ENCODE measurements around the gene APOBEC4. TPM values are rescaled to one million over a fixed set of nuclear protein-coding genes. Genes with fewer than 3 reads are reported as not detected.

The APOBEC4 gene
- polyA plus RNA-seq, 1 donor = 0.09 TPM

DNA sequence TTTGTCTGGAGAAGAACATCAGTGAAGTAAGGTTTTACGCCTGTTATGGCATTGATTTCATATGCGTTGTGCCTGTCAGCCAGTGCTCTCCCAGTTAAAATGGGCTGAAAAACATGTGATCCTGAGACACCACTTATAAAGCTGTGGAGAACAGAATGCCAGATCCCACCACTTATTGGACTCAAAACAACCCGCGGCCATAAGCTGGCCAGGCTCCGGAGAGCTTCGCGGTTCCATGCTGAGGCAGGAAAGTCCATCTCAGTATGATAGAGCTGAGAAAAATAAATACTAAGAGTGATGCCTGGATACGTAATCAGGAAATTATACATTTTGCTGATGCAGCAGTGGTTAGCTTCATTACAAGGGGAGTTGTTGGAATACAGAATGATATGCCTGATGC is 5.1 kb downstream of the APOBEC4 start:
- no peak for DNase-seq
- Histone ChIP-seq H3K27me3 (ENCODE audit: control insufficient read depth, insufficient read depth, low read length) (no peaks in the 10 kb centered on the region), H3K4me3 (ENCODE audit: low read length) (no peak overlapping the region), H3K4me1 (ENCODE audit: control insufficient read depth, insufficient read depth, low read length) (peaks cover 11% of the 10 kb centered on the region), H3K27ac (ENCODE audit: low read length) (no peak overlapping the region), H3K9me3 (ENCODE audit: control insufficient read depth, low read depth, low read length) (no peaks in the 10 kb centered on the region), H3K36me3 (ENCODE audit: control insufficient read depth, insufficient read depth, low read length) (no peaks in the 10 kb centered on the region)
- 80% methylated on average over 1 of the region's 8 CpGs for WGBS (ENCODE audit: insufficient coverage, low lambda C conversion rate)

DNA sequence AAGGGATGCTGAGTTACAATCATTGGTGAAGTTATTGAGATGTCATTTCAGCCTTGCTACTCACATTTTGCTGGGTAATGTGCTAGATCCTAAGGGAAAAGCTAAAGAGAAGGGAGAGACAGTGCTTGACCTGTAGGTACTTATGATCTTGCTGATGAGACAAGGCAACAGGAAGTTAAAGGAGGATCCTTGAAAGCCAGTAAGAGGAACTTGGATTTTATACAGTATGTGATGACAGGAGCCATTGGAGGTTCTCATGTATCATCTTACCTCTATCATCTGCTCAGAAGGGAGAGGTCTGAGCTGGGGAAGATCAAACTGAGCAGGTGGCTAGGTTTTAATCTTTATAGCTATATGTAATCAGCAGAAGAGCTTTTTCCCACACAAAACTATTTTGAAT is 6.3 kb downstream of the APOBEC4 start:
- DNase-seq = no peak
- Histone ChIP-seq H3K4me1 (ENCODE audit: control insufficient read depth, insufficient read depth, low read length) (peaks cover 2% of the 10 kb centered on the region), H3K27me3 (ENCODE audit: control insufficient read depth, insufficient read depth, low read length) (no peaks in the 10 kb centered on the region)

DNA sequence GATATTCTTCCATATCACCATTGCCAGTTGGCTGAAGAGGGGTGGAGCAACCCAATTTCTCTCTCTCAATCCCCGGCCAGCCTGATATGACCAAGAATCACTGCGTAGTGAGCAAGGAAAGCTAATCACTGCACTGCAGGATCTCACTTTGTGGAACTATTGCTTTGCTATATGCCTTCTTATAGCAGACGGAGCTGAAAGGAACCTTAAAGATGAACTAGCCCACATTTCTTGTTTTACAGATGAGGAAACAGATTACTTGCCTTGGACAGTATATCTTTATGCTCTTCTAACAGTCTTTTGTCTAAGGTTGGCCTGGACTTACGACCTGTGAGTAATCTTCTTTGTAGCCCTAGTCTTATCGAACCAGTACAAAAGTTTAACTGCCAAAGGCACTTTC is 7.6 kb downstream of the APOBEC4 start:
- H3K4me1 ChIP-seq (ENCODE audit: control insufficient read depth, insufficient read depth, low read length) = no peaks in the 10 kb centered on the region
- no peaks in the 10 kb centered on the region for H3K27me3 ChIP-seq (ENCODE audit: control insufficient read depth, insufficient read depth, low read length)
- 0% methylated on average over 1 of the region's 5 CpGs for WGBS (ENCODE audit: insufficient coverage, low lambda C conversion rate)
- DNase-seq = peak in 1 of 2 donors; percentile 63
- no peak overlapping the region for H3K4me3 ChIP-seq (ENCODE audit: low read length)
- no peaks in the 10 kb centered on the region for H3K36me3 ChIP-seq (ENCODE audit: control insufficient read depth, insufficient read depth, low read length)
- H3K27ac ChIP-seq (ENCODE audit: low read length) = no peak overlapping the region
- H3K9me3 ChIP-seq (ENCODE audit: control insufficient read depth, low read depth, low read length) = no peaks in the 10 kb centered on the region

More for the DNA sequence above, 6.3 kb downstream of the APOBEC4 start:
- no peaks in the 10 kb centered on the region for H3K9me3 ChIP-seq (ENCODE audit: control insufficient read depth, low read depth, low read length)
- H3K4me3 ChIP-seq (ENCODE audit: low read length) = no peak overlapping the region
- no peak overlapping the region for H3K27ac ChIP-seq (ENCODE audit: low read length)
- H3K36me3 ChIP-seq (ENCODE audit: control insufficient read depth, insufficient read depth, low read length) = no peaks in the 10 kb centered on the region

DNA sequence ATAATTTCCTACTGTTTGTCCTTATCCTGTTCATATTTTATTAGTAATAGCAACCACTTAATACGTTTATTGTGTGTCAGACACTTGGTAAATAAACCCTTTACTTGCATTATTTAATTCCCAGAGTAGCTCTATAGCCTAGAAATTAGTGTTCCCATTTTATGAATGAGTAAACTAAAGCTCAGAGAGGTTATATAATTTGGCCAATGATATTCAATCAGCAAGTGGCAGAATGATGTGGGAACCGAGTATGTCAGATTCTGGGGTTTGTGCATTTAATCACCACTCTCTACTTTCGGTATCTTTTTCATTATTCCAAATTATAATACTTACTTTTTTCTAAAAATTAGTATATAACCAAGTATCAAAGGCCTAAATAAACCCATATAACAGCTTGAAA is 10.9 kb downstream of the APOBEC4 start:
- Histone ChIP-seq H3K27ac (ENCODE audit: low read length) (no peak overlapping the region), H3K4me3 (ENCODE audit: low read length) (no peak overlapping the region), H3K36me3 (ENCODE audit: control insufficient read depth, insufficient read depth, low read length) (no peaks in the 10 kb centered on the region), H3K9me3 (ENCODE audit: control insufficient read depth, low read depth, low read length) (no peaks in the 10 kb centered on the region), H3K27me3 (ENCODE audit: control insufficient read depth, insufficient read depth, low read length) (no peaks in the 10 kb centered on the region), H3K4me1 (ENCODE audit: control insufficient read depth, insufficient read depth, low read length) (no peaks in the 10 kb centered on the region)
- no peak for DNase-seq
- 85% methylated on average over 3 of the region's 3 CpGs for WGBS (ENCODE audit: insufficient coverage, low lambda C conversion rate)

DNA sequence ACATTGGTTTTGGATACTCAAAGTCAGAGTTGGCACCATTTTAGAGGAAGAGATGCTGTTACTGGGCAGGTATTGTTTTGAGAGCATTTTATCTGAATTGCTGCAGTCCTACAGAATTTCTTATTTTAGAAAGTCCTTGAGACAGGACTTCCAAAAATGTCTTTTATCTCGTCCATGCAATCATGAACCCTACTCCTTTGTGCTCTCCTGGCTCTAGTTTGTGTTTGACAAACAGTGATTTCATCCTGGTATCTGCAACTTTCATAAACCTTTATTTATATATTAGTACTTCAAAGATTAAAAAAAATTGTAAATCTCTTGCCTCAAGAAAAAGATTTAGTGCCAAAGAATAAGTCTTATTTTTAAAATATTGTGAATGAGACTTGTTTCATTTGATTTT is 12.9 kb downstream of the APOBEC4 start:
- Histone ChIP-seq H3K27me3 (ENCODE audit: control insufficient read depth, insufficient read depth, low read length) (no peaks in the 10 kb centered on the region), H3K4me1 (ENCODE audit: control insufficient read depth, insufficient read depth, low read length) (no peaks in the 10 kb centered on the region), H3K4me3 (ENCODE audit: low read length) (no peak overlapping the region), H3K9me3 (ENCODE audit: control insufficient read depth, low read depth, low read length) (no peaks in the 10 kb centered on the region), H3K36me3 (ENCODE audit: control insufficient read depth, insufficient read depth, low read length) (no peaks in the 10 kb centered on the region), H3K27ac (ENCODE audit: low read length) (no peak overlapping the region)
- WGBS (ENCODE audit: insufficient coverage, low lambda C conversion rate) = no CpG with 5 or more reads among the region's 1 CpG
- no peak for DNase-seq

DNA sequence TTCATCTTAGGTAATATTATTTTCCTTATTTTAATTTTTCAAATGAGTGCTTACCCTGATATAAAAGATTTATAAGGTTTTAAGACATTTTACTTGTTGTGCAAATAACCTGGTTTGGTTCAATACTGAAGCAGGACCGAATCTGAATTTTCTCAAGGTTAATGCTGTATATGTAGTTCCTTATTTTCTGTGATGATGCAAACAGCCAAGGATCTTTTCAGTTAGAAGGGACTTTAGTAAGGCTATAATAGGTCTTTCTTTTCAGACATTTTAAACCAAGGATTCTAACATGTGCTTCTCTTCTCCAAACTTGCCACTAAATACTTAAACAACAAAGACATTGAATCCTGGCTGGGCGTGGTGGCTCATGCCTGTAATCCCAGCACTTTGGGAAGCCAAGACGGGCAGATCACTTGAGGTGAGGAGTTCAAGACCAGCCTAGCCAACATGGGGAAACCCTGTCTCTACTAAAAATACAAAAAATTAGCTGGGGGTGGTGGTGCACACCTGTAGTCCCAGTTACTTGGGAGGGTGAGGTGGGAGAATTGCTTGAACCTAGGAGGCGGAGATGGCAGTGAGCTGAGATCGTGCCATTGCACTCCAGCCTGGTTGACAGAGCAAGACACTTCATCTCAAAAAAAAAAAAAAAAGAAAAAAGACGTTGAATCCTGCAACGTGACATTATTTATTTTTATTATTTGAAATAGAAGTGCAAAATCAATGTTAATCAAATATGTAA is 14.3 kb downstream of the APOBEC4 start:
- Histone ChIP-seq H3K27me3 (ENCODE audit: control insufficient read depth, insufficient read depth, low read length) (no peaks in the 10 kb centered on the region), H3K36me3 (ENCODE audit: control insufficient read depth, insufficient read depth, low read length) (no peaks in the 10 kb centered on the region), H3K9me3 (ENCODE audit: control insufficient read depth, low read depth, low read length) (no peaks in the 10 kb centered on the region), H3K4me1 (ENCODE audit: control insufficient read depth, insufficient read depth, low read length) (no peaks in the 10 kb centered on the region), H3K27ac (ENCODE audit: low read length) (no peak overlapping the region), H3K4me3 (ENCODE audit: low read length) (no peak overlapping the region)
- DNase-seq = no peak
- 100% methylated on average over 2 of the region's 7 CpGs for WGBS (ENCODE audit: insufficient coverage, low lambda C conversion rate)

DNA sequence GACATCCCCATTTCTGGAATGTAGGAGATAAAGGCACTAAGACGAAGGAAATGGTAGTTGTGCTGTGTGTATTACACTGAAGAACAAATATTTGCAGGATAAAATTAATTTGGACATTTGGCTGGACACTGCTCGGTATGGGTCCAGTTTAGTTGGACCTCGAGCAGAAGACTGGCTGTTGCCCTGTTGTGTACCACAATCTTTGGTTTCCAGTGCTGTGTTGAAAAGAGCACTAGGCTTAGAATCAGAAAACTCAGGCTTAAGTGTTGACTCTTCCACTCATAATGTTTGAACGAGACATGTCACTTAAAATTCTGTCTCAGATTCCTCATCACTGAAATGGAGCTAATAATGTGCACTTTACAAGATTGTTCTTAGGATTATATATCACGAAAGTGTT is 16.3 kb downstream of the APOBEC4 start:
- no peak for DNase-seq
- WGBS (ENCODE audit: insufficient coverage, low lambda C conversion rate) = 58% methylated on average over 3 of the region's 5 CpGs
- Histone ChIP-seq H3K9me3 (ENCODE audit: control insufficient read depth, low read depth, low read length) (no peaks in the 10 kb centered on the region), H3K27ac (ENCODE audit: low read length) (no peak overlapping the region), H3K4me3 (ENCODE audit: low read length) (no peak overlapping the region), H3K4me1 (ENCODE audit: control insufficient read depth, insufficient read depth, low read length) (peaks cover 9% of the 10 kb centered on the region), H3K36me3 (ENCODE audit: control insufficient read depth, insufficient read depth, low read length) (no peaks in the 10 kb centered on the region), H3K27me3 (ENCODE audit: control insufficient read depth, insufficient read depth, low read length) (no peaks in the 10 kb centered on the region)

DNA sequence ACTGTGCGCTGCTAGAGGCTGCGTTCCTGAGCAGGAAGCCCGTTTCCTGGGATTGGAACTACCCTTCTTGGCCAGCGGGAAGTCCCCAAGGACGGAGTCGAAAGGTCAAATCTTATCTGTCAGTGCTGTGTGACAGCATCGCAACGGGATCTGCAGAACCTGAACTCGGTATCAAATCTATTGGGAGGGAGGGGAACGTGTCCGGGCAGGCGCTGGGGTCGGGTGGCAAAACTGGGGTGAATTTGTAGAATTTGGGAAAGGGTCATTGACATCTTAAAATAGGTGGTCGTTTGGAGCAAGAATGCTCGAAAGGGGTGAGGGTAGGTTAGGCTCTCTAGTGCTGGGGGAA is 16.8 kb downstream of the APOBEC4 start:
- 0% methylated on average over 1 of the region's 15 CpGs for WGBS (ENCODE audit: insufficient coverage, low lambda C conversion rate)
- Histone ChIP-seq H3K9me3 (ENCODE audit: control insufficient read depth, low read depth, low read length) (no peaks in the 10 kb centered on the region), H3K27me3 (ENCODE audit: control insufficient read depth, insufficient read depth, low read length) (no peaks in the 10 kb centered on the region), H3K4me3 (ENCODE audit: low read length) (peak overlapping the region; percentile 92), H3K27ac (ENCODE audit: low read length) (peak overlapping the region; percentile 91), H3K4me1 (ENCODE audit: control insufficient read depth, insufficient read depth, low read length) (peaks cover 9% of the 10 kb centered on the region), H3K36me3 (ENCODE audit: control insufficient read depth, insufficient read depth, low read length) (no peaks in the 10 kb centered on the region)
- peak in 1 of 2 donors; percentile 49 for DNase-seq

DNA sequence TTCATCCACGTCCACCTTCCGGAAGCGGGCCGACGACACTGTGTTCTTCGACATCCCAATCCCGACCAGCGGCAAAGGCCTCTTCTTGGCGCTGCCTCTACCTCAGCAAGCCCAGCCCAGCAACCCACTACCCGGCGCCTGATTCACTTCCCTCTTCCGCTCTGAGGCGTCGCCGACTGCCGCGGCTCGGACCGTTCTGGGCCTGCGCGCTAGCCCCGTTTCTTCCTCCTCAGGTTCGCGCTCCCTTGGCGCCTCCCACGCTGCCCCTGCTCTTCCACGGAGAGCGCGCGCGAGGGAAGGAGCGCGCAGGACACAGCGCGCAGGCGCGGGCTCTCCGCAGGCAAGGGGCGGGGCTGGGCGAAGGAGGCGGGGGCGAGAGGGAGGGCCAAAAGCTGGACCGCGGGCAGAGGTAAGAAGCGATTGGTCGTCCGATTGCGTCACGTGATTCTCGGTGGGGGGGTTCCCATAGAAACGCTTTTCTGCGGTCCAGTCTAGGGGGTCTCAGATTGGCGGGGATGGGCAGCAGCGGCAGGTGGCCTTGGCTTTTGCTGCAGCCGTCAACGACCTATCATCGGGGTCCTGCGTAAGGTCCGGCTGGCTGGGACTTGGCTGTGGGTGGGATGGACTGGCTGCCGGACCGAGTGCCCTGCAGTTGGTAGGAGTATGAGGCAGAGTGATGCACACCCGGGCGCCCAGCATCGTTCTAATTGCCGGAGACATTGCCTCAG is 17.3 kb downstream of the APOBEC4 start, which contains the start of gene ARPC5:
Gene ARPC5, minus strand, starts transcription at position 178 of the 728 bp plus-strand sequence. Its CDS starts 124 bp downstream, at position 54.
- Histone ChIP-seq H3K27me3 (ENCODE audit: control insufficient read depth, insufficient read depth, low read length) (no peaks in the 10 kb centered on the region), H3K9me3 (ENCODE audit: control insufficient read depth, low read depth, low read length) (no peaks in the 10 kb centered on the region), H3K4me3 (ENCODE audit: low read length) (peak within 1 kb of the TSS; percentile 92), H3K36me3 (ENCODE audit: control insufficient read depth, insufficient read depth, low read length) (peaks cover 2% of the 10 kb centered on the region), H3K27ac (ENCODE audit: low read length) (peak within 1 kb of the TSS; percentile 91), H3K4me1 (ENCODE audit: control insufficient read depth, insufficient read depth, low read length) (peaks cover 9% of the 10 kb centered on the region)
- WGBS (ENCODE audit: insufficient coverage, low lambda C conversion rate) = no CpG with 5 or more reads among the region's 65 CpGs
- peak; percentile 98 for DNase-seq

DNA sequence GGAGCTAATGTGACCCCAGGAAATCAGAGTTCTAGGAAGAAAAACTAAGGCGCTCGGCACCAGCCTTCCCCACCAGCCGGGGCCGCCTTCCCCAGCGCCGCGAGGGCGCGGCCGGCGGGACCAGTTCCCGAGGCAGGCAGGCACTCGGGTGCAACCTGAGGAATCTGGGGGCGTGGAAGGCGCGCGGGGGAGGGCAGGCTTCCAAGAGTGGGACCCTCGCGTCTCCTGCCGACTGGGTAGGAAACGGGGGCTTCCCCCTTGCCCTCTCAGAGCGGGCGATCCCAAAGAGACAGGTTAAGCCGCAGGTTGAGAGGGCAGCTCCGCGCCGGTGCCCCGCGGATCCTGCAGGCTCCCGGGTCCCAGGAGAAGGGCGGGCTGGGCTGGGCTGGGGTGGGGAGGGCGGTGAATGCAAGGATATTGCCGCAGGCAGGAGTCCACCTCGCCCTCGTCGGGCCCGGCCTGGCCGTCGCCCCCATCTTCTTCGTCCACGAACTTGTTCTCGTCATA is 18.0 kb downstream of the APOBEC4 start:
- peaks cover 7% of the 10 kb centered on the region for H3K36me3 ChIP-seq (ENCODE audit: control insufficient read depth, insufficient read depth, low read length)
- peak overlapping the region; percentile 92 for H3K4me3 ChIP-seq (ENCODE audit: low read length)
- peaks cover 9% of the 10 kb centered on the region for H3K4me1 ChIP-seq (ENCODE audit: control insufficient read depth, insufficient read depth, low read length)
- H3K9me3 ChIP-seq (ENCODE audit: control insufficient read depth, low read depth, low read length) = no peaks in the 10 kb centered on the region
- no peaks in the 10 kb centered on the region for H3K27me3 ChIP-seq (ENCODE audit: control insufficient read depth, insufficient read depth, low read length)
- peak in 1 of 2 donors; percentile 30 for DNase-seq
- WGBS (ENCODE audit: insufficient coverage, low lambda C conversion rate) = 0% methylated on average over 3 of the region's 42 CpGs
- H3K27ac ChIP-seq (ENCODE audit: low read length) = peak overlapping the region; percentile 91

All from large intestine (tissue), 3 donors.